H1 (cell line): Measurements from ENCODE around the gene GALNT7. TPM values are rescaled to one million over a fixed set of nuclear protein-coding genes. Genes with fewer than 3 reads are reported as not detected.

Experiments used
- CTCF ChIA-PET: fragments of 300-600 bp; sonication (Branson Sonifier 250); formaldehyde crosslinking; loops from one replicate; lab custom pipeline; 2021; ENCODE audit not compliant: partially characterized antibody; lab: Charles Lee
- POLR2A ChIA-PET: fragments of 300-600 bp; sonication (Branson Sonifier 250); formaldehyde crosslinking; loops from one replicate; lab custom pipeline; 2021; ENCODE audit warnings: inconsistent platforms; ENCODE audit not compliant: partially characterized antibody; lab: Charles Lee
- DNase-seq, 2 experiments: peaks; one replicate each; pipeline versions ENCODE4 v3.0.0 to v3.0.0-alpha.2; 2010 to 2022; ENCODE audit warnings: low spot score in 2 of 2, low read depth in 1 of 2, mixed read lengths in 1 of 2
- FAIRE-seq: peaks from 2 replicates; lab custom pipeline; 2011; peaks lifted over from hg19 to GRCh38; lab: Jason Lieb, UNC
- H2AFZ ChIP-seq: 2 replicates; pipeline ENCODE4 v1.8.1; 2012; ENCODE audit warnings: low read length, inconsistent platforms
- H2AK5ac ChIP-seq: 2 replicates; pipeline ENCODE4 v1.6.1; 2013; ENCODE audit warnings: low read depth, low read length
- H2BK120ac ChIP-seq: replicated peaks from 2 replicates; pipeline ENCODE3; 2013; ENCODE audit warnings: low read depth, low read length, inconsistent platforms
- H2BK12ac ChIP-seq: 2 replicates; pipeline ENCODE4 v1.6.1; 2013; ENCODE audit warnings: low read depth, low read length
- H2BK15ac ChIP-seq: 2 replicates; pipeline ENCODE4 v1.6.1; 2013; ENCODE audit warnings: low read length
- H2BK20ac ChIP-seq: 2 replicates; pipeline ENCODE4 v1.6.1; 2013; ENCODE audit warnings: low read length
- H2BK5ac ChIP-seq: 2 replicates; pipeline ENCODE4 v1.6.1; 2013; ENCODE audit warnings: low read depth, low read length
- H3K14ac ChIP-seq: 2 replicates; pipeline ENCODE4 v1.6.1; 2013; ENCODE audit warnings: inconsistent platforms; ENCODE audit not compliant: insufficient read length
- H3K18ac ChIP-seq: 2 replicates; pipeline ENCODE4 v1.6.1; 2013; ENCODE audit warnings: low read length; ENCODE audit errors: extremely low read depth
- H3K23ac ChIP-seq: 2 replicates; pipeline ENCODE4 v1.6.1; 2013; ENCODE audit warnings: inconsistent platforms; ENCODE audit not compliant: insufficient read length
- H3K23me2 ChIP-seq: 2 replicates; pipeline ENCODE4 v1.6.1; 2013; ENCODE audit warnings: low read depth, low read length
- H3K27ac ChIP-seq: 2 replicates; pipeline ENCODE4 v1.6.1; 2011; ENCODE audit warnings: low read depth, low read length, inconsistent platforms
- H3K27me3 ChIP-seq, 4 experiments: replicated peaks in 1 of 4; 1 replicate in 1 of 4; 2 replicates in 3 of 4; pipeline versions ENCODE4 v1.6.1 to v1.8.1; 2011 to 2013; ENCODE audit warnings: low read length in 3 of 4, mild to moderate bottlenecking in 3 of 4, inconsistent platforms in 2 of 4, mixed read lengths in 2 of 4, moderate library complexity in 1 of 4; ENCODE audit not compliant: control insufficient read depth in 3 of 4, insufficient read depth in 3 of 4; ENCODE audit errors: extremely low read depth in 1 of 4
- H3K36me3 ChIP-seq, 4 experiments: 2 replicates each; pipeline versions ENCODE4 v1.6.1 to v1.8.1; 2011 to 2013; ENCODE audit warnings: mild to moderate bottlenecking in 4 of 4, low read length in 3 of 4, moderate library complexity in 2 of 4, control low read depth in 1 of 4, inconsistent platforms in 1 of 4; ENCODE audit not compliant: insufficient read depth in 4 of 4, control insufficient read depth in 2 of 4
- H3K4ac ChIP-seq: replicated peaks from 2 replicates; pipeline ENCODE3; 2013; ENCODE audit warnings: low read length, low read depth, mixed read lengths, inconsistent platforms; ENCODE audit not compliant: insufficient read length
- H3K4me1 ChIP-seq, 4 experiments: replicated peaks in 1 of 4; 1 replicate in 1 of 4; 2 replicates in 3 of 4; pipeline versions ENCODE4 v1.6.1 to v1.8.1; 2011 to 2013; ENCODE audit warnings: low read length in 3 of 4, inconsistent platforms in 2 of 4, mixed read lengths in 1 of 4; ENCODE audit not compliant: insufficient read depth in 4 of 4, control insufficient read depth in 3 of 4
- H3K4me2 ChIP-seq, 2 experiments: 2 replicates each; pipeline versions ENCODE4 v1.6.1 to v1.8.1; 2011 to 2013; ENCODE audit warnings: low read depth in 2 of 2, low read length in 2 of 2, control low read depth in 1 of 2, inconsistent platforms in 1 of 2, mild to moderate bottlenecking in 1 of 2; ENCODE audit not compliant: insufficient read depth in 1 of 2
- H3K4me3 ChIP-seq, 4 experiments: fragments of 200-600, 300-600 bp in 1 of 4; sonication (generic), shearing (Covaris generic), sonication (Bioruptor Twin) in 1 of 4; 2 replicates each; pipeline versions ENCODE4 v1.5.1 to v1.8.1; 2011 to 2016; ENCODE audit warnings: low read length in 4 of 4, low read depth in 3 of 4, control low read depth in 2 of 4, inconsistent platforms in 2 of 4, mild to moderate bottlenecking in 2 of 4, mixed read lengths in 1 of 4, moderate library complexity in 1 of 4; ENCODE audit not compliant: insufficient read depth in 2 of 4; ENCODE audit errors: extremely low read depth in 1 of 4
- H3K56ac ChIP-seq: replicated peaks from 2 replicates; pipeline ENCODE3; 2013; ENCODE audit warnings: low read depth, mild to moderate bottlenecking, mixed read lengths, low read length, inconsistent platforms; ENCODE audit not compliant: insufficient read length
- H3K79me1 ChIP-seq: 2 replicates; pipeline ENCODE4 v1.6.1; 2013; ENCODE audit warnings: low read depth, low read length, control low read depth
- H3K79me2 ChIP-seq, 2 experiments: 2 replicates each; pipeline versions ENCODE4 v1.6.1 to v1.8.1; 2012 to 2013; ENCODE audit warnings: low read length in 2 of 2, mild to moderate bottlenecking in 2 of 2, inconsistent platforms in 1 of 2; ENCODE audit not compliant: insufficient read depth in 2 of 2, control insufficient read depth in 1 of 2
- H3K9ac ChIP-seq, 4 experiments: replicated peaks in 1 of 4; 1 replicate in 1 of 4; 2 replicates in 3 of 4; pipeline versions ENCODE4 v1.6.1 to v1.8.1; 2011 to 2013; ENCODE audit warnings: low read depth in 3 of 4, low read length in 3 of 4, control low read depth in 2 of 4, mild to moderate bottlenecking in 2 of 4, moderate library complexity in 2 of 4, inconsistent platforms in 1 of 4; ENCODE audit errors: extremely low read depth in 1 of 4
- H3K9me3 ChIP-seq, 2 experiments: 2 replicates each; pipeline versions ENCODE4 v1.6.1 to v1.8.1; 2012 to 2013; ENCODE audit warnings: mild to moderate bottlenecking in 2 of 2, moderate library complexity in 2 of 2, control low read depth in 1 of 2, inconsistent platforms in 1 of 2, low read depth in 1 of 2, low read length in 1 of 2, mixed read lengths in 1 of 2; ENCODE audit not compliant: insufficient read depth in 2 of 2
- H4K20me1 ChIP-seq, 2 experiments: replicated peaks in 1 of 2; 2 replicates each; pipeline versions ENCODE3 to v1.8.1; 2011 to 2013; ENCODE audit warnings: inconsistent platforms in 2 of 2, low read length in 2 of 2, mild to moderate bottlenecking in 1 of 2; ENCODE audit not compliant: insufficient read depth in 2 of 2, control insufficient read depth in 1 of 2
- H4K5ac ChIP-seq: 2 replicates; pipeline ENCODE4 v1.6.1; 2013; ENCODE audit warnings: low read length, low read depth, mixed read lengths, inconsistent platforms; ENCODE audit not compliant: insufficient read length
- H4K8ac ChIP-seq: 2 replicates; pipeline ENCODE4 v1.8.0; 2013; ENCODE audit warnings: mild to moderate bottlenecking, moderate library complexity, low read length, inconsistent platforms; ENCODE audit not compliant: insufficient read depth; ENCODE audit errors: extremely low read depth
- H4K91ac ChIP-seq: replicated peaks from 2 replicates; pipeline ENCODE3; 2013; ENCODE audit warnings: low read length, mixed read lengths, inconsistent platforms; ENCODE audit not compliant: insufficient read length
- CHD1 ChIP-seq: IDR thresholded peaks from 2 replicates; pipeline ENCODE4 v1.6.1; 2012; ENCODE audit warnings: low read depth, low read length, improper control_type of control experiment
- HDAC2 ChIP-seq, 2 experiments: fragments of 300-600 bp in 1 of 2; sonication (generic) in 1 of 2; IDR thresholded peaks; 2 replicates each; pipeline ENCODE4 v1.6.1; 2011 to 2012; ENCODE audit warnings: low read depth in 2 of 2, low read length in 2 of 2, mild to moderate bottlenecking in 2 of 2, moderate library complexity in 2 of 2, borderline replicate concordance in 1 of 2, inconsistent platforms in 1 of 2
- KDM4A ChIP-seq: IDR thresholded peaks from one replicate; pipeline ENCODE4 v1.7.1; 2012; ENCODE audit warnings: low read depth, mild to moderate bottlenecking, moderate library complexity, low read length, inconsistent platforms; ENCODE audit not compliant: severe bottlenecking
- RBBP5 ChIP-seq: IDR thresholded peaks from 2 replicates; pipeline ENCODE4 v1.7.1; 2012; ENCODE audit warnings: low read depth, mild to moderate bottlenecking, inconsistent platforms, low read length, moderate library complexity, borderline replicate concordance
- SAP30 ChIP-seq: fragments of 300-600 bp; sonication (generic); IDR thresholded peaks from 2 replicates; pipeline ENCODE4 v1.7.1; 2012; ENCODE audit warnings: low read length, moderate library complexity, mild to moderate bottlenecking, inconsistent platforms; ENCODE audit not compliant: insufficient read depth, insufficient replicate concordance
- SRF ChIP-seq: IDR thresholded peaks from 2 replicates; pipeline ENCODE4 v1.6.1; 2011; ENCODE audit warnings: mild to moderate bottlenecking, low read depth, low read length, moderate library complexity
- TAF1 ChIP-seq: IDR thresholded peaks from 2 replicates; pipeline ENCODE4 v1.6.1; 2011; ENCODE audit warnings: mild to moderate bottlenecking, low read depth, low read length
- WGBS, 2 experiments: shearing (Covaris generic) in 1 of 2; methylation state at CpG; one replicate each; pipeline versions ENCODE4 v1.1.6 to v1.1.7; 2013 to 2015; ENCODE audit warnings: low lambda C conversion rate in 2 of 2, mixed read lengths in 2 of 2, inconsistent platforms in 1 of 2, low coverage in 1 of 2, missing lambda C conversion rate in 1 of 2; ENCODE audit not compliant: insufficient replicate concordance in 2 of 2, insufficient coverage in 1 of 2, insufficient read length in 1 of 2; ENCODE audit errors: extremely low coverage in 1 of 2, missing lambda C conversion rate in 1 of 2; 5-methylcytosine and 5-hydroxymethylcytosine counted together
- polyA plus RNA-seq, 7 experiments: library from polyadenylated mRNA; depleted of rRNA in 3 of 7; stranded (reverse) in 5 of 7; unstranded in 2 of 7; fragments of >200 nt in 5 of 7; fragments of 200-250 nt in 2 of 7; gene quantifications; 1 replicate in 5 of 7; 2 replicates in 1 of 7; 4 replicates in 1 of 7; pipeline versions ENCODE4 v1.2.1 to v1.2.3, GENCODE V29; 2011 to 2013; ENCODE audit warnings: missing spikeins in 2 of 7, mixed read lengths in 2 of 7
- total RNA-seq: library from RNA; stranded (reverse); fragmentation: NEBNext Ultra II Directional; extraction: Animal tissue kit (Norgen Biotek cat#: 25700); gene quantifications from 2 replicates; pipeline ENCODE4 v1.2.1, GENCODE V29; 2021
- TF ChIP-seq, protein P1 (sequence below): IDR thresholded peaks from 2 replicates; pipeline ENCODE4 v1.6.1; 2012; ENCODE audit warnings: inconsistent platforms

The GALNT7 gene
- total and polyA plus RNA-seq, 2 of the 8 experiments (the other 6 are each of a cell fraction or from before 2014, with no cell fraction given) = 22.4 to 85.5 TPM

DNA sequence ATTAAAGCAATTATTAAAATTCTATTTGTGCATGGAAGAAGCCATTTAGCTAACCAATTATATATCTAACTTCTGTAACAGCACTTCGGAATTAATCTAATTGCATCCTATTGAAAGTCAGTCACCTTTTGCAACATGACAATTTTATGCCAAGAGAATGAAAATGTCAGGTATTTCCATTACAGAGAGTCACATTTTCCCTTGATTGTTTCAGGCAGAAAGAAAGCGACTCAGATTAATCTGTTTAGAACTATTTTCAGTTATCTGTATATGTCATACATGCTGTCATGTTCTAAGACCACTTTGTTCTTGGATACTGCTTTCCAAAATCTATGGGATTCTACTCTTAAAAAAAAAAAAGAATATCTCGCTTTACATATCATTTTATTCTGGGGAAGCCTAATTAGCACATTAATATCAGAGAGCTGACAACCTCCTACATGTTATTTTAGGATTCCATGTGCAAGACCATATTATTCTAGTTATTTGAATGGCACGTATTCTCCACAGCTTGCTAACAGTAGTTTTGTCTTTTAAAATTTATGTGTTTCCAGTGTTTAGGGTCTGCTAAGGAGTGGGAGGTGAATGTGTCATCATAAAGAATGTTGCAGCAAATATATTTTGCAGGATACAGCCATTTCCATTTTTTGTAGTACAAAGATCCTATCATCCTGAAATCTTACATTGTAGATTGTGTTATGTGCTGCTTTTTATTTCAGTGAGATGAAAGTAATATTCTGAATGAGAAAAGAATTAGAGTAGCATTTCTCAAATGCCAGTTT lies 31.7 kb downstream of the GALNT7 start:
- Histone ChIP-seq H2BK20ac (no peak overlapping the region), H2BK5ac (no peak overlapping the region), H2AK5ac (no peak overlapping the region), H3K36me3 (no peaks in the 10 kb centered on the region; a peak in 2 of 8 replicates), H3K14ac (no peak overlapping the region), H3K23me2 (no peaks in the 10 kb centered on the region), H2BK12ac (no peak overlapping the region), H3K23ac (no peak overlapping the region), H4K5ac (no peak overlapping the region), H4K8ac (no peak overlapping the region), H4K20me1 (peaks cover 3 to 10% of the 10 kb centered on the region in 2 experiments), H3K18ac (no peak overlapping the region), H2AFZ (no peak overlapping the region), H4K91ac (no peak overlapping the region), H3K4ac (no peak overlapping the region), H3K4me1 (peaks cover 0 to 2% (median 0%) of the 10 kb centered on the region in 4 experiments; a peak in 1 of 7 replicates), H3K4me3 (no peak overlapping the region), H3K79me1 (peaks cover 7% of the 10 kb centered on the region; the same call in 1 of the 2 replicates), H3K27ac (no peak overlapping the region), H3K27me3 (no peaks in the 10 kb centered on the region), H2BK120ac (no peak overlapping the region), H3K4me2 (no peak overlapping the region), H3K79me2 (peaks cover 10 to 94% of the 10 kb centered on the region in 2 experiments), H3K9me3 (no peaks in the 10 kb centered on the region; a peak in 2 of 4 replicates), H3K9ac (no peak overlapping the region), H2BK15ac (no peak overlapping the region), H3K56ac (no peak overlapping the region)
- WGBS, 2 experiments = 87% methylated on average over 4 of the region's 4 CpGs; no CpG with 5 or more reads in 1 of the 2 experiments
- ChIA-PET POLR2A (no interaction called here), CTCF (interaction anchor here (0.7 kb wide), 1 partner anchor 233 kb away, joined by 4 read pairs; no protein-coding TSS in a partner anchor)
- DNase-seq (no peak), FAIRE-seq (no peak)
- no peak for TF ChIP-seq KDM4A
- TF ChIP-seq SAP30 = no peak
- TF ChIP-seq SRF = no peak
- TF ChIP-seq, protein P1, sequence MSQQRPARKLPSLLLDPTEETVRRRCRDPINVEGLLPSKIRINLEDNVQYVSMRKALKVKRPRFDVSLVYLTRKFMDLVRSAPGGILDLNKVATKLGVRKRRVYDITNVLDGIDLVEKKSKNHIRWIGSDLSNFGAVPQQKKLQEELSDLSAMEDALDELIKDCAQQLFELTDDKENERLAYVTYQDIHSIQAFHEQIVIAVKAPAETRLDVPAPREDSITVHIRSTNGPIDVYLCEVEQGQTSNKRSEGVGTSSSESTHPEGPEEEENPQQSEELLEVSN = no peak
- no peak for TF ChIP-seq CHD1
- TF ChIP-seq TAF1 = no peak
- TF ChIP-seq RBBP5 = no peak
- no peak for TF ChIP-seq HDAC2 (IDR thresholded peaks at IDR 0.05; ENCODE audit: borderline replicate concordance in 1 of 2, low read depth in 2 of 2, low read length in 2 of 2)
